IMR-90 (cell line): ENCODE results near the gene NKD1. TPM values are rescaled to one million over a fixed set of nuclear protein-coding genes. Genes with fewer than 3 reads are reported as not detected.

ENCODE experiments used
- ATAC-seq: fragments of 200-7000 bp; cut with Tn5 transposase; 2 replicates; pipeline ENCODE4 v1.9.1; 2020; ENCODE audit warnings: low read depth, mild to moderate bottlenecking, moderate library complexity
- BruUV-seq: library from RNA; stranded (reverse); fragments of 400-500 nt; replicated peaks from 2 replicates; lab custom pipeline; 2021; lab: Mats Ljungman, UMichigan
- CTCF ChIA-PET: fragments of 300-600 bp; formaldehyde crosslinking; extraction: SDS; loops from one replicate; lab custom pipeline; 2021; ENCODE audit warnings: antibody characterized with exemption; lab: Yijun Ruan, JAX
- POLR2A ChIA-PET: fragments of 300-600 bp; sonication (Branson Sonifier 250); formaldehyde crosslinking; loops from one replicate; lab custom pipeline; 2022; ENCODE audit warnings: antibody characterized with exemption; ENCODE audit not compliant: unreplicated experiment; lab: Charles Lee
- DNase-seq: peaks from one replicate; pipeline ENCODE4 v3.0.0; 2013
- H2AFZ ChIP-seq: replicated peaks from 2 replicates; pipeline ENCODE3; 2013; ENCODE audit warnings: low read length, mild to moderate bottlenecking; ENCODE audit not compliant: poor library complexity
- H2AK5ac ChIP-seq: 2 replicates; pipeline ENCODE4 v1.6.1; 2013; ENCODE audit warnings: low read depth, low read length, inconsistent platforms
- H2AK9ac ChIP-seq: replicated peaks from 2 replicates; pipeline ENCODE3; 2013; ENCODE audit warnings: mild to moderate bottlenecking, low read depth, low read length, moderate library complexity; ENCODE audit not compliant: poor library complexity
- H2BK120ac ChIP-seq: 2 replicates; pipeline ENCODE4 v1.6.1; 2013; ENCODE audit warnings: low read depth, low read length, inconsistent platforms
- H2BK15ac ChIP-seq: 3 replicates; pipeline ENCODE4 v1.6.1; 2013; ENCODE audit warnings: low read depth, low read length, inconsistent platforms
- H2BK20ac ChIP-seq: 2 replicates; pipeline ENCODE4 v1.6.1; 2013; ENCODE audit warnings: low read depth, mild to moderate bottlenecking, inconsistent platforms, low read length, moderate library complexity
- H2BK5ac ChIP-seq: 2 replicates; pipeline ENCODE4 v1.6.1; 2013; ENCODE audit warnings: mild to moderate bottlenecking, low read depth, low read length, inconsistent platforms; ENCODE audit not compliant: poor library complexity, severe bottlenecking
- H3K14ac ChIP-seq: replicated peaks from 2 replicates; pipeline ENCODE4 v1.6.1; 2013; ENCODE audit warnings: low read depth, low read length, inconsistent platforms
- H3K18ac ChIP-seq: 2 replicates; pipeline ENCODE4 v1.6.1; 2013; ENCODE audit warnings: low read depth, low read length, control low read depth
- H3K23ac ChIP-seq: 2 replicates; pipeline ENCODE4 v1.6.1; 2013; ENCODE audit warnings: low read depth, low read length, inconsistent platforms
- H3K27ac ChIP-seq: 2 replicates; pipeline ENCODE4 v1.5.1; 2013; ENCODE audit warnings: mild to moderate bottlenecking, control low read depth, low read length; ENCODE audit not compliant: insufficient read depth
- H3K27me3 ChIP-seq: 2 replicates; pipeline ENCODE4 v1.6.1; 2013; ENCODE audit warnings: low read length; ENCODE audit not compliant: control insufficient read depth, insufficient read depth
- H3K36me3 ChIP-seq: 2 replicates; pipeline ENCODE4 v1.6.1; 2013; ENCODE audit warnings: low read length, mixed read lengths; ENCODE audit not compliant: control insufficient read depth, insufficient read depth
- H3K4ac ChIP-seq: 2 replicates; pipeline ENCODE4 v1.6.1; 2013; ENCODE audit warnings: low read depth, low read length, inconsistent platforms
- H3K4me1 ChIP-seq: 2 replicates; pipeline ENCODE4 v1.6.1; 2013; ENCODE audit warnings: low read length, mixed read lengths; ENCODE audit not compliant: control insufficient read depth, insufficient read depth
- H3K4me2 ChIP-seq: 2 replicates; pipeline ENCODE4 v1.6.1; 2013; ENCODE audit warnings: low read depth, mild to moderate bottlenecking, control low read depth, low read length, moderate library complexity
- H3K4me3 ChIP-seq: 2 replicates; pipeline ENCODE4 v1.5.1; 2013; ENCODE audit warnings: low read depth, mild to moderate bottlenecking, control low read depth, low read length, moderate library complexity; ENCODE audit not compliant: insufficient read depth
- H3K56ac ChIP-seq: 2 replicates; pipeline ENCODE4 v1.6.1; 2013; ENCODE audit warnings: low read length, inconsistent platforms; ENCODE audit not compliant: insufficient read depth; ENCODE audit errors: extremely low read depth
- H3K79me1 ChIP-seq, 2 experiments: 2 replicates each; pipeline ENCODE4 v1.6.1; 2013; ENCODE audit warnings: low read length in 2 of 2, inconsistent platforms in 1 of 2, low read depth in 1 of 2
- H3K9ac ChIP-seq: 2 replicates; pipeline ENCODE4 v1.6.1; 2013; ENCODE audit warnings: low read depth, low read length, control low read depth
- H3K9me1 ChIP-seq: 2 replicates; pipeline ENCODE4 v1.6.1; 2013; ENCODE audit warnings: low read length, inconsistent platforms; ENCODE audit not compliant: insufficient read depth
- H3K9me3 ChIP-seq: 2 replicates; pipeline ENCODE4 v1.6.1; 2013; ENCODE audit warnings: low read length; ENCODE audit not compliant: control insufficient read depth, insufficient read depth
- H4K20me1 ChIP-seq: 2 replicates; pipeline ENCODE4 v1.6.1; 2013; ENCODE audit warnings: low read length, inconsistent platforms; ENCODE audit not compliant: insufficient read depth
- H4K5ac ChIP-seq: 2 replicates; pipeline ENCODE4 v1.6.1; 2013; ENCODE audit warnings: mild to moderate bottlenecking, low read depth, low read length, control low read depth
- H4K8ac ChIP-seq, 2 experiments: 2 replicates each; pipeline ENCODE4 v1.6.1; 2013; ENCODE audit warnings: low read depth in 2 of 2, low read length in 2 of 2, control low read depth in 1 of 2, inconsistent platforms in 1 of 2
- H4K91ac ChIP-seq: 2 replicates; pipeline ENCODE4 v1.6.1; 2013; ENCODE audit warnings: low read depth, low read length, inconsistent platforms; ENCODE audit not compliant: insufficient read depth
- CEBPB ChIP-seq: IDR thresholded peaks from 2 replicates; pipeline ENCODE4 v1.6.1; 2012; ENCODE audit warnings: low read depth, low read length, improper control_type of control experiment
- CHD1 ChIP-seq: IDR thresholded peaks from 2 replicates; pipeline ENCODE4 v1.6.1; 2012; ENCODE audit warnings: low read depth, low read length, improper control_type of control experiment
- NFE2L2 ChIP-seq: fragments of 150-350 bp; IDR thresholded peaks from 2 replicates; pipeline ENCODE4 v1.6.1; 2016; ENCODE audit warnings: low read depth, mild to moderate bottlenecking, low read length
- POLR2A ChIP-seq: IDR thresholded peaks from 2 replicates; pipeline ENCODE4 v1.6.1; 2012; ENCODE audit warnings: mild to moderate bottlenecking, low read depth, low read length
- RAD21 ChIP-seq: IDR thresholded peaks from 2 replicates; pipeline ENCODE4 v1.6.1; 2012; ENCODE audit warnings: low read length, improper control_type of control experiment
- RCOR1 ChIP-seq: IDR thresholded peaks from 2 replicates; pipeline ENCODE4 v1.6.1; 2012; ENCODE audit warnings: mild to moderate bottlenecking, low read length, improper control_type of control experiment; ENCODE audit not compliant: insufficient replicate concordance
- RFX5 ChIP-seq: IDR thresholded peaks from 2 replicates; pipeline ENCODE4 v1.8.0; 2012; ENCODE audit warnings: low read depth, mild to moderate bottlenecking, low read length, moderate library complexity
- WGBS, 2 experiments: methylation state at CpG; one replicate each; pipeline versions ENCODE4 v1.1.5 to v1.1.7; 2013; ENCODE audit warnings: missing lambda C conversion rate in 2 of 2; ENCODE audit not compliant: insufficient read length in 1 of 2; ENCODE audit errors: extremely low coverage in 2 of 2; 5-methylcytosine and 5-hydroxymethylcytosine counted together
- dilution Hi-C: fragments of 300-500 bp; cut with HindIII; formaldehyde crosslinking; loops from one replicate; pipeline ENCODE4 v1.14.3; 2018; ENCODE audit warnings: low sequenced_read_pairs; ENCODE audit not compliant: unreplicated experiment
- in situ Hi-C: fragments of 300-500 bp; cut with MboI; formaldehyde crosslinking; loops from 3 replicates; pipeline ENCODE4 v1.14.3; 2019; ENCODE audit warnings: low sequenced_read_pairs, inconsistent platforms, mixed read lengths
- intact Hi-C: fragments of 100-400 bp; cut with micrococcal nuclease; formaldehyde crosslinking; loops from 2 replicates; pipeline ENCODE4 v1.10.0; 2022
- polyA plus RNA-seq, 3 experiments: library from polyadenylated mRNA; depleted of rRNA; stranded (reverse); fragments of >200 nt; gene quantifications; 2 replicates each; pipeline ENCODE4 v1.2.3, GENCODE V29; 2012; ENCODE audit warnings: low replicate concordance in 1 of 3
- total RNA-seq: library from RNA; depleted of rRNA; stranded (reverse); fragments of >200 nt; gene quantifications from 2 replicates; pipeline ENCODE4 v1.2.3, GENCODE V29; 2012
- TF ChIP-seq, protein P1 (sequence below): conservative IDR thresholded peaks from 2 replicates; pipeline ENCODE4 v1.5.1; 2012; ENCODE audit warnings: mild to moderate bottlenecking, low read depth, low read length, improper control_type of control experiment

Gene NKD1
- total and polyA plus RNA-seq, 2 of the 4 experiments (the other 2 are of a cell fraction) = not detected

DNA sequence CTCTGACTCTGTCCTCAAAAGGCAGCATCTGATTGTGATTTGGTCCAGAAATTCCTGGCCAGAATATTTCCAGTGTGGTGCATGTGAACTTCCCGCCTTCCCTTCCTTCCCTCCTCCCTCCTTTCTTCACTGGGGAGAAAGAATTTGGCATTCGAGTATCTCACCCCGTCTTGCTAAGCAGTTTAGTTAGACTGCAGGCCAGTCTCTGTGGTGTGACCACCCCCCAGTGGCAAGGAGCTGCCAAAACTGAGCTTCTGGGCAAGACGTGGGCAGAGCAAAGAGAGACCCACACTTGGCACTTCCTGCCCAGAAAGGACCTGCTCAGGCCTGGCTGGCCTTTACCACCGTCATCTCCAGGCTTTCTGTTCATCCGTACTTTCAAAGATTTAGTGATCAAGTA is 96.5 kb downstream of the NKD1 start:
- no peak overlapping the region for H3K4me3 ChIP-seq
- H3K27me3 ChIP-seq = peaks cover 20% of the 10 kb centered on the region
- no peaks in the 10 kb centered on the region for H4K20me1 ChIP-seq
- no peak overlapping the region for H3K14ac ChIP-seq
- no peak for ATAC-seq
- H4K91ac ChIP-seq = no peak overlapping the region
- no peak overlapping the region for H3K27ac ChIP-seq
- H4K5ac ChIP-seq = no peak overlapping the region
- no peak overlapping the region for H3K4ac ChIP-seq
- H3K56ac ChIP-seq = no peak overlapping the region
- H2AFZ ChIP-seq = no peak overlapping the region
- WGBS, 2 experiments = 15% methylated on average over 2 of the region's 6 CpGs; no CpG with 5 or more reads in 1 of the 2 experiments
- H2BK5ac ChIP-seq = no peak overlapping the region
- H2AK9ac ChIP-seq = no peak overlapping the region
- no peaks in the 10 kb centered on the region for H3K9me1 ChIP-seq
- no peak overlapping the region for H2BK20ac ChIP-seq
- H3K18ac ChIP-seq = no peak overlapping the region
- H3K79me1 ChIP-seq = no peaks in the 10 kb centered on the region
- H3K9me3 ChIP-seq = no peaks in the 10 kb centered on the region
- H2BK120ac ChIP-seq = no peak overlapping the region
- H3K4me2 ChIP-seq = no peak overlapping the region
- in situ Hi-C loops = no loop called here
- no TSS peak for BruUV-seq
- no peak overlapping the region for H2AK5ac ChIP-seq
- H3K9ac ChIP-seq = no peak overlapping the region
- no peaks in the 10 kb centered on the region for H3K4me1 ChIP-seq
- POLR2A ChIA-PET = no interaction called here
- dilution Hi-C loops = no loop called here
- H2BK15ac ChIP-seq = no peak overlapping the region
- no peaks in the 10 kb centered on the region for H3K36me3 ChIP-seq
- DNase-seq = no peak
- H3K23ac ChIP-seq = no peak overlapping the region
- TF ChIP-seq, protein P1, sequence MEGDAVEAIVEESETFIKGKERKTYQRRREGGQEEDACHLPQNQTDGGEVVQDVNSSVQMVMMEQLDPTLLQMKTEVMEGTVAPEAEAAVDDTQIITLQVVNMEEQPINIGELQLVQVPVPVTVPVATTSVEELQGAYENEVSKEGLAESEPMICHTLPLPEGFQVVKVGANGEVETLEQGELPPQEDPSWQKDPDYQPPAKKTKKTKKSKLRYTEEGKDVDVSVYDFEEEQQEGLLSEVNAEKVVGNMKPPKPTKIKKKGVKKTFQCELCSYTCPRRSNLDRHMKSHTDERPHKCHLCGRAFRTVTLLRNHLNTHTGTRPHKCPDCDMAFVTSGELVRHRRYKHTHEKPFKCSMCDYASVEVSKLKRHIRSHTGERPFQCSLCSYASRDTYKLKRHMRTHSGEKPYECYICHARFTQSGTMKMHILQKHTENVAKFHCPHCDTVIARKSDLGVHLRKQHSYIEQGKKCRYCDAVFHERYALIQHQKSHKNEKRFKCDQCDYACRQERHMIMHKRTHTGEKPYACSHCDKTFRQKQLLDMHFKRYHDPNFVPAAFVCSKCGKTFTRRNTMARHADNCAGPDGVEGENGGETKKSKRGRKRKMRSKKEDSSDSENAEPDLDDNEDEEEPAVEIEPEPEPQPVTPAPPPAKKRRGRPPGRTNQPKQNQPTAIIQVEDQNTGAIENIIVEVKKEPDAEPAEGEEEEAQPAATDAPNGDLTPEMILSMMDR = 0 out of 2 replicates have a peak, but pooled peaks have one; percentile 7
- TF ChIP-seq CEBPB (no peak), CHD1 (no peak), RAD21 (peak; percentile 20; the same call in 1 of the 2 replicates), POLR2A (no peak), NFE2L2 (no peak), RFX5 (no peak), RCOR1 (no peak)
- no peak overlapping the region for H4K8ac ChIP-seq
- CTCF ChIA-PET = interaction anchor here (1.8 kb wide), 1 partner anchor 21 kb away, joined by 5 read pairs; no protein-coding TSS in a partner anchor
- intact Hi-C loops = no loop called here
